ENCODE results near the gene DOK7. TPM values are rescaled to one million over a fixed set of nuclear protein-coding genes. Genes with fewer than 3 reads are reported as not detected.

Gene DOK7
- total RNA-seq, 2 donors from 2014 or later: 8.2 to 16.4 TPM

GRCh38 chr4:3438847-3439180 lies 24.3 kb upstream of the DOK7 start:
- no peak overlapping the region for H3K4me3 ChIP-seq
- no peak for DNase-seq (ENCODE audit: low spot score)
- intact Hi-C loops (cut with DNase I): no loop called here
- no peaks in the 10 kb centered on the region for H3K4me1 ChIP-seq (replicated peaks)
- no peaks in the 10 kb centered on the region for H3K27me3 ChIP-seq (replicated peaks; ENCODE audit: insufficient read depth)
- H3K9me3 ChIP-seq: no peaks in the 10 kb centered on the region
- TF ChIP-seq POLR2AphosphoS5 (IDR thresholded peaks at IDR 0.05) (no peak), POLR2A (IDR thresholded peaks at IDR 0.05) (no peak), CTCF (IDR thresholded peaks at IDR 0.05) (no peak)
- H3K36me3 ChIP-seq: no peaks in the 10 kb centered on the region
- 80% methylated on average over 7 of the region's 10 CpGs for WGBS
- H3K27ac ChIP-seq: no peak overlapping the region

- H3K27me3 ChIP-seq (replicated peaks; ENCODE audit: insufficient read depth): no peaks in the 10 kb centered on the region
- DNase-seq (ENCODE audit: low spot score): no peak
- no peak for TF ChIP-seq CTCF (IDR thresholded peaks at IDR 0.05)
- TF ChIP-seq POLR2A (IDR thresholded peaks at IDR 0.05): no peak
- no peak for TF ChIP-seq POLR2AphosphoS5 (IDR thresholded peaks at IDR 0.05)
- WGBS: 81% methylated on average over 13 of the region's 16 CpGs
- H3K4me3 ChIP-seq: no peak overlapping the region
- intact Hi-C loops (cut with DNase I): no loop called here
- no peaks in the 10 kb centered on the region for H3K4me1 ChIP-seq (replicated peaks)
- no peak overlapping the region for H3K27ac ChIP-seq
- no peaks in the 10 kb centered on the region for H3K9me3 ChIP-seq
- H3K36me3 ChIP-seq: no peaks in the 10 kb centered on the region
These were observed 23.7 kb upstream of the DOK7 start for GRCh38 chr4:3439391-3439790.

- TF ChIP-seq CTCF (IDR thresholded peaks at IDR 0.05) (no peak), POLR2A (IDR thresholded peaks at IDR 0.05) (no peak), POLR2AphosphoS5 (IDR thresholded peaks at IDR 0.05) (no peak)
- H3K27me3 ChIP-seq (replicated peaks; ENCODE audit: insufficient read depth): no peaks in the 10 kb centered on the region
- intact Hi-C loops (cut with DNase I): loop anchor here (5.0 kb wide), 1 partner anchor 333 kb away; no protein-coding TSS in a partner anchor
- H3K4me1 ChIP-seq (replicated peaks): no peaks in the 10 kb centered on the region
- no peak overlapping the region for H3K27ac ChIP-seq
- WGBS: 59% methylated on average over 7 of the region's 7 CpGs
- DNase-seq (ENCODE audit: low spot score): no peak
- no peaks in the 10 kb centered on the region for H3K36me3 ChIP-seq
- H3K4me3 ChIP-seq: no peak overlapping the region
- H3K9me3 ChIP-seq: no peaks in the 10 kb centered on the region
These were observed 23.1 kb upstream of the DOK7 start for GRCh38 chr4:3440011-3440410.

- H3K4me3 ChIP-seq: no peak overlapping the region
- WGBS: 56% methylated on average over 15 of the region's 15 CpGs
- H3K27ac ChIP-seq: no peak overlapping the region
- no peak for DNase-seq (ENCODE audit: low spot score)
- H3K36me3 ChIP-seq: no peaks in the 10 kb centered on the region
- no peaks in the 10 kb centered on the region for H3K9me3 ChIP-seq
- intact Hi-C loops (cut with DNase I): loop anchor here (5.0 kb wide), 1 partner anchor 334 kb away; no protein-coding TSS in a partner anchor
- no peaks in the 10 kb centered on the region for H3K27me3 ChIP-seq (replicated peaks; ENCODE audit: insufficient read depth)
- H3K4me1 ChIP-seq (replicated peaks): no peaks in the 10 kb centered on the region
- no peak for TF ChIP-seq CTCF (IDR thresholded peaks at IDR 0.05)
- TF ChIP-seq POLR2A (IDR thresholded peaks at IDR 0.05): no peak
- TF ChIP-seq POLR2AphosphoS5 (IDR thresholded peaks at IDR 0.05): no peak
These were observed 22.1 kb upstream of the DOK7 start for GRCh38 chr4:3440979-3441500.
